ENCODE data around the gene DNAJB12. TPM values are rescaled to one million over a fixed set of nuclear protein-coding genes. Genes with fewer than 3 reads are reported as not detected.

The DNAJB12 gene
- 31.4 to 33.6 TPM (median 32.3 TPM) in 5 replicates for total RNA-seq (2022; extraction: Qiagen RNA extraction; ENCODE audit: low read depth)

DNA sequence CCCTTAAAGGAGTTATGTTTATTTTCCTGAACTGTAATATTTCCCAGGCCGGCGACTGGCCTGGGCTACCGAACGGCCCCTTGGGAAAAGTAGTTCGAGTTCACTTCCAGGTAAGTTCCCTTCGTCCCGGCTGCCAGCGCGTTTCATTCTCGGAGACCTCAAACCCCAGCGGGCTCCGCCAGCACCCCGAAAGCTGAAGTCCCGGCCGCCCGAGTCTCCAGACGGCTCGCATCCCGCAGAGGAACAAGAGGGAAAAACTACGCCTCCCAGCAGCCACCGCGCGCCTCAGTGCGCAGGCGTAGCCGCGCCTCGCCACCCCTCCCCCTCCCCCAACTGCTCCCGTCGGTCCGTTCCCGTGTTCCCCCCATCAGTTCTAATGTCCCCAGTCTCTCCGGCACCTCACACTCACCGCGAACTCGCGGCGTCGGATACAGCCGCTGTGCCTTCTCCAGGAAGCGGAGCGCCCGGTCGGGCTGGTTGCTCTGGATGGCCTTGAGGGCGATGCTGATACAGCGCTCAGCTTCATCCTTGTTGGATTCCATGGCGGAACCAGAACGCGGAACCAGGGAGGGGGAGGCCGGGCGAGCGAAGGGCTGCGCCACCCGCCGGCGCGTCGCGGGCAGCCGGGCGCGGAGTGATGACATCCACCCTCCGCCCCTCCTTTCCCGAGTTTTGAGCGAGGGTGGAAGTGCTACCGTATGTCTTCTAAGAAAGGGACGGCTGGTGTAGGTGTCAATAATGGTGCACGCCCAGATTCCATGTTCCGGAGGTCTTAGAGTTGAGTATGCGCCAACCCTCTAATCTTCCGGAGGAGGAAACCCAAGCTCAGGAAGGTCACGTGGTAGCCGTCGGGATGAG lies at the start of gene DNAJB12:
Gene DNAJB12 (minus strand): TSS at position 564 of the 858 bp plus-strand sequence. CDS start 22 bp downstream, at position 542.

Other genes starting within 250 kb of the DNAJB12 start
- 63.7 to 88.9 TPM (median 87.0 TPM) in 5 replicates for gene ANAPC16, start 138.9 kb downstream of the DNAJB12 start, total RNA-seq (2022; extraction: Qiagen RNA extraction; ENCODE audit: low read depth)
- gene ASCC1, start 138.6 kb downstream of the DNAJB12 start, total RNA-seq (2022; extraction: Qiagen RNA extraction; ENCODE audit: low read depth) = 31.3 to 39.4 TPM (median 33.8 TPM) in 5 replicates
- 160 to 197 TPM (median 177 TPM) in 5 replicates for gene DDIT4, start 81.0 kb downstream of the DNAJB12 start, total RNA-seq (2022; extraction: Qiagen RNA extraction; ENCODE audit: low read depth)

Measured in A549 treated with GW870086 at 1 μM for 4 hours (cell line).